AG04450 (cell line): Measurements from ENCODE around the gene TNFRSF25. TPM values are rescaled to one million over a fixed set of nuclear protein-coding genes. Genes with fewer than 3 reads are reported as not detected.

ENCODE experiments used
- CTCF ChIA-PET: fragments of 300-600, 350-600 bp; formaldehyde crosslinking; extraction: SDS; loops from one replicate; lab custom pipeline; 2022; ENCODE audit warnings: antibody characterized with exemption, inconsistent platforms; lab: Charles Lee
- POLR2A ChIA-PET: fragments of 350-600 bp; formaldehyde crosslinking; extraction: SDS; loops from one replicate; lab custom pipeline; 2021; ENCODE audit warnings: antibody characterized with exemption, inconsistent platforms; lab: Yijun Ruan, JAX
- DNase-seq: peaks from one replicate; pipeline ENCODE4 v3.0.0-alpha.2; 2011; ENCODE audit warnings: low read depth, low spot score
- H3K27ac ChIP-seq: one replicate; pipeline ENCODE4 v1.5.1; 2012; ENCODE audit warnings: low read depth, low read length, control low read depth
- H3K27me3 ChIP-seq: one replicate; pipeline ENCODE4 v1.6.0; 2012; ENCODE audit warnings: low read length; ENCODE audit not compliant: control insufficient read depth, insufficient read depth
- H3K4me3 ChIP-seq: 2 replicates; pipeline ENCODE4 v1.5.1; 2011; ENCODE audit warnings: mild to moderate bottlenecking, low read depth, low read length, control low read depth
- H3K9me3 ChIP-seq: 2 replicates; pipeline ENCODE4 v1.5.1; 2012; ENCODE audit warnings: low read length; ENCODE audit not compliant: control insufficient read depth, insufficient read depth
- CTCF ChIP-seq: IDR thresholded peaks from 2 replicates; pipeline ENCODE4 v1.5.1; 2011; ENCODE audit warnings: low read depth, low read length, control low read depth, inconsistent platforms
- polyA plus RNA-seq: library from polyadenylated mRNA; depleted of rRNA; stranded (reverse); fragments of >200 nt; gene quantifications from 2 replicates; pipeline ENCODE4 v1.2.3, GENCODE V29; 2011

Gene TNFRSF25
- polyA plus RNA-seq, 1 experiment: 2.7 TPM

- H3K27me3 ChIP-seq: no peaks in the 10 kb centered on the region
- ChIA-PET POLR2A (interaction anchor here (0.9 kb wide), 1 partner anchor 50 kb away, joined by 3 read pairs; no protein-coding TSS in a partner anchor), CTCF (interaction anchor here (0.6 to 3.3 kb wide), 30 partner anchors 8 to 156 kb away, joined by 3 to 21 read pairs (median 5); partner anchors contain the start of genes NOL9 and TAS1R1)
- H3K4me3 ChIP-seq: peak overlapping the region; percentile 91
- DNase-seq: peak; percentile 29
- H3K27ac ChIP-seq: peak overlapping the region; percentile 82
- no peaks in the 10 kb centered on the region; the same call in 1 of the 2 replicates for H3K9me3 ChIP-seq
- peak; percentile 90 for TF ChIP-seq CTCF
Measured at GRCh38 chr1:6489799-6490180, 23.8 kb upstream of the TNFRSF25 start.

GRCh38 chr1:6489383-6489765, 23.4 kb upstream of the TNFRSF25 start:
- TF ChIP-seq CTCF: no peak
- H3K27ac ChIP-seq: no peak overlapping the region
- ChIA-PET CTCF (interaction anchor here (0.6 to 3.3 kb wide), 26 partner anchors 10 to 156 kb away, joined by 3 to 21 read pairs (median 5); partner anchors contain the start of genes NOL9 and TAS1R1), POLR2A (interaction anchor here (0.6 to 0.9 kb wide), 2 partner anchors 50 to 52 kb away, joined by 3 to 4 read pairs; no protein-coding TSS in a partner anchor)
- H3K9me3 ChIP-seq: no peaks in the 10 kb centered on the region; the same call in 1 of the 2 replicates
- no peak for DNase-seq
- peak overlapping the region; percentile 91; the same call in 1 of the 2 replicates for H3K4me3 ChIP-seq
- H3K27me3 ChIP-seq: no peaks in the 10 kb centered on the region

- Histone ChIP-seq H3K4me3 (no peak overlapping the region), H3K27ac (no peak overlapping the region), H3K9me3 (no peaks in the 10 kb centered on the region; the same call in 1 of the 2 replicates), H3K27me3 (no peaks in the 10 kb centered on the region)
- ChIA-PET CTCF (interaction anchor here (0.6 to 3.5 kb wide), 30 partner anchors 9 to 157 kb away, joined by 3 to 21 read pairs (median 4); partner anchors contain the start of genes NOL9 and TAS1R1), POLR2A (interaction anchor here (0.6 to 0.9 kb wide), 2 partner anchors 51 to 52 kb away, joined by 3 to 4 read pairs; no protein-coding TSS in a partner anchor)
- DNase-seq: no peak
- no peak for TF ChIP-seq CTCF
Measured at GRCh38 chr1:6488602-6489382, 22.8 kb upstream of the TNFRSF25 start.

- CTCF ChIA-PET: interaction anchor here (0.6 to 3.5 kb wide), 9 partner anchors 8 to 159 kb away, joined by 3 to 21 read pairs (median 4); partner anchors contain the start of gene NOL9
- POLR2A ChIA-PET: no interaction called here
Measured at GRCh38 chr1:6487804-6488484, 22.0 kb upstream of the TNFRSF25 start.

More at GRCh38 chr1:6487804-6488484, 22.0 kb upstream of the TNFRSF25 start:
- TF ChIP-seq CTCF: no peak
- no peaks in the 10 kb centered on the region for H3K27me3 ChIP-seq
- no peak overlapping the region for H3K4me3 ChIP-seq
- DNase-seq: no peak
- H3K27ac ChIP-seq: no peak overlapping the region
- no peaks in the 10 kb centered on the region; the same call in 1 of the 2 replicates for H3K9me3 ChIP-seq
